GM19099 (cell line): ENCODE measurements around the gene ZNF451.

ENCODE experiments used
- POLR2A ChIP-seq: IDR thresholded peaks from 3 replicates; pipeline ENCODE4 v1.6.1; 2011; ENCODE audit warnings: low read depth; ENCODE audit not compliant: insufficient read length; ENCODE audit errors: extremely low read depth

ZNF451 gene

GRCh38 chr6:57173056-57173885 is 83.3 kb downstream of the ZNF451 start:
- TF ChIP-seq POLR2A = no peak

- TF ChIP-seq POLR2A = no peak
These were observed 84.0 kb downstream of the ZNF451 start for GRCh38 chr6:57173886-57174510.

GRCh38 chr6:57174511-57174907 is 84.5 kb downstream of the ZNF451 start:
- no peak for TF ChIP-seq POLR2A

- no peak for TF ChIP-seq POLR2A
These were observed 87.7 kb downstream of the ZNF451 start for GRCh38 chr6:57177545-57178265.

- no peak for TF ChIP-seq POLR2A
These were observed 90.6 kb downstream of the ZNF451 start for GRCh38 chr6:57180596-57180995.

GRCh38 chr6:57182017-57182432 is 92.0 kb downstream of the ZNF451 start:
- TF ChIP-seq POLR2A = no peak

- no peak for TF ChIP-seq POLR2A
These were observed 93.3 kb downstream of the ZNF451 start for GRCh38 chr6:57183336-57183735.

- TF ChIP-seq POLR2A = no peak
These were observed 100.2 kb downstream of the ZNF451 start for GRCh38 chr6:57190140-57190539.

- TF ChIP-seq POLR2A = no peak
These were observed 103.2 kb downstream of the ZNF451 start for GRCh38 chr6:57193177-57193576.

GRCh38 chr6:57195457-57195856 is 105.5 kb downstream of the ZNF451 start:
- no peak for TF ChIP-seq POLR2A

- TF ChIP-seq POLR2A = no peak
These were observed 109.1 kb downstream of the ZNF451 start for GRCh38 chr6:57198926-57199636.

- TF ChIP-seq POLR2A = no peak
These were observed 111.7 kb downstream of the ZNF451 start for GRCh38 chr6:57201718-57202117.

- TF ChIP-seq POLR2A = no peak
These were observed 115.8 kb downstream of the ZNF451 start for GRCh38 chr6:57205550-57206328.

GRCh38 chr6:57207141-57207540 is 117.2 kb downstream of the ZNF451 start:
- no peak for TF ChIP-seq POLR2A
